GM18502 (cell line): Measurements from ENCODE around the gene MGAT3.
"Not testable (repeated sequence)": the region's sequence is repeated elsewhere in the genome, so short reads cannot be mapped to it uniquely, and the experiment has no call there.

Experiments
- ATAC-seq: cut with Tn5 transposase; IDR thresholded peaks from one replicate; pipeline ENCODE4 v1.9.1; 2021; ENCODE audit warnings: mild to moderate bottlenecking; ENCODE audit not compliant: unreplicated experiment, poor library complexity

The MGAT3 gene

DNA sequence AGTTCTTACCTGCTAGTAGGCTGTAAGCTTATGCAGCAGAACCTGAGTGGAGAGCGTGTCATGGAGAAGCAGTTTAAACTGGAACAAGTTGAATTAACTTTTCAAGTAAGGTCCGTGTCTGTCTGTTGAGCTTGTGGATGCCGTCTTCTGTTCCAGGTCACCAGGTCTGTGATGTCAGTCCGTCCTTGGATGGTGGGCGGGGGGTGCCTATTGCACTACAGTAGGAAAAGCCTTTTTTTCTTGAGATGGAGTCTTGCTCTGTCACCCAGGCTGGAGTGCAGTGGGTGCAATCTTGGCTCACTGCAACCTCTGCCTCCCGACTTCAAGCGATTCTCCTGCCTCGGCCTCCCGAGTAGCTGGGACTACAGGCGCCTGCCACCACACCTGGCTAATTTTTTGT lies 50.2 kb downstream of the MGAT3 start:
- ATAC-seq = not testable (repeated sequence)

DNA sequence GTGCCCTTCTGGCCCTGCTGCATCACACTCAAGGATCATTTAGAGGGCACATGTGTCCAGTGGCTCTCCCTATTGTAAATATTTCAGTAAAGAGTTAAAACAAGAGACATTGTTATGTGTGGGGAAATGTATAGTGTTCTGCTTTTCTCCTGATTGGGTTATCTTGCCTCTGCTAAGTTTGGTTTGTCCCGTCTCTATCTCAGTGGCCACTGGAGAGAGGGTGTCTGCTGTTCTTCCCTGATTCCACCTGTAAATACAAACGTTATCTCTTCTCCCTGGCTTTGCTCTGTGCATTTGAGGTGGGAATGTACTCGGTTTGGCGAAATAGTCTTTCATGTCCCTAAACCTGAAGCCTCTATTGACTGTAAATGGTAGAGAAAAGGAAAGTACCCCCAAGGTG lies 51.6 kb downstream of the MGAT3 start:
- ATAC-seq = no peak

DNA sequence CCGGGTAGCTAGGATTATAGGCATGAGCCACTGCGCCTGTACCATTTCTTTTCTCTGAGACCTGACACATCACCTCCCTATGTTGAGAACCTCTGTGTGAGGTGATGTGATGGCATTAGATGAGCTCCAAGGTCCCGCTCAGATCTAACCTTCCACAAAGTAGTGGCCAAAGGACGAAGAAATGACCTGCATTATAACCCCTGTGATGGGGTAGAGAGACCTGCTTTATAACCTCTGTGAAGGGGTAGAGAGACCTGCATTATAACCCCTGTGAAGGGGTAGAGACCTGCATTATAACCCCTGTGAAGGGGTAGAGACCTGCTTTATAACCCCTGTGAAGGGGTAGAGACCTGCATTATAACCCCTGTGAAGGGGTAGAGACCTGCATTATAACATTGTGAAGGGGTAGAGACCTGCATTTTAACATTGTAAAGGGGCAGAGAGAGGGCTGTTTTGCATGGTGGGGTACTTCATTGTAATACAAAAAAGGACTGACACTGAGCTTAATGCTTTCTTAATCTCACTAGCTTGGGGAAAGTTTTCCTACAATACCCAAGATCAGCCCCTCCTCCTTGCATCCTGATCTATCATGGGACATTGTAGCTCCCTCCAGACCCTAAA lies 53.8 kb downstream of the MGAT3 start:
- ATAC-seq = no peak

DNA sequence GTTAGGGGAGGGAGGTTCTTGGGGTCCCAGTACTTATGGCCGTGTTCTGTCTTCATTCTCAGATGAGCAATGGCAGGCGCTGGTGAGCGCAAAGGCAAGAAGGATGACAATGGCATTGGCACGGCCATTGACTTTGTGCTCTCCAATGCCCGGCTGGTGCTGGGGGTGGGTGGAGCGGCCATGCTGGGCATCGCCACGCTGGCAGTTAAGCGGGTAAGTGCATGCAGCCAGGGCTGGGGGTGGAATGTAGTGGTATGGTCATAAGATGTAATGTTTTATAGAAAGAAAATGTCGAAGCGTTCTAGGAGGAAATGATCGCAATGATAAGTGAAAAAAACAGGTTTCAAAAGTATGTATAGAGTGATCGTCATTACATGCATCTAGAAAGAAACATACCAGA lies 54.4 kb downstream of the MGAT3 start:
- ATAC-seq = no peak

DNA sequence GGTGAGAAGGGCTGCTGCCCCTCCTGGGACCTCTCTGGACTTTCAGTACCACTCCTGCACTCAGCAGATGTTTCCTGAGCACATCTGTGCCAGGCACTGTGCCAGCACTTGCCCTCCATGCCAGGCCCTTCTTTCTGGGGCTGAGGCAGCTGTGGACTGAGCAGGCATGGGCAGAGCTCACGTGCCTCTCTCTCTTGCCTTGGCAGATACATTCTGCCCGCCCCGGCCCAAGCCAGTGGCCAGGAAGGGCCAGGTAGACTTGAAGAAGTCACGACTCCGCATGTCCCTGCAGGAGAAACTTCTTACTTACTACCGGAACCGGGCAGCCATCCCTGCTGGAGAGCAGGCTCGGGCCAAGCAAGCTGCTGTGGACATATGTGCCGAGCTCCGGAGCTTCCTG lies 55.2 kb downstream of the MGAT3 start:
- ATAC-seq = no peak

DNA sequence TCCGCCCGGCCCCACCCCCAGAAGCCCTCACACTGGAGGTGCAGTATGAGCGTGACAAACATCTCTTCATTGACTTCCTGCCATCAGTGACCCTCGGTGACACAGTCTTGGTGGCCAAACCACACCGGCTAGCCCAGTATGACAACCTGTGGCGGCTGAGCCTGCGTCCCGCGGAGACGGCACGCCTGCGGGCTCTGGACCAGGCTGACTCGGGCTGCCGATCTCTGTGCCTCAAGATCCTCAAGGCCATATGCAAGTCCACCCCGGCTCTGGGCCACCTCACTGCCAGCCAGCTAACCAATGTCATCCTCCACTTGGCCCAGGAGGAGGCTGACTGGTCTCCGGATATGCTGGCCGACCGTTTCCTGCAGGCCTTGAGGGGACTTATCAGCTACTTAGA lies 57.0 kb downstream of the MGAT3 start:
- no peak for ATAC-seq

DNA sequence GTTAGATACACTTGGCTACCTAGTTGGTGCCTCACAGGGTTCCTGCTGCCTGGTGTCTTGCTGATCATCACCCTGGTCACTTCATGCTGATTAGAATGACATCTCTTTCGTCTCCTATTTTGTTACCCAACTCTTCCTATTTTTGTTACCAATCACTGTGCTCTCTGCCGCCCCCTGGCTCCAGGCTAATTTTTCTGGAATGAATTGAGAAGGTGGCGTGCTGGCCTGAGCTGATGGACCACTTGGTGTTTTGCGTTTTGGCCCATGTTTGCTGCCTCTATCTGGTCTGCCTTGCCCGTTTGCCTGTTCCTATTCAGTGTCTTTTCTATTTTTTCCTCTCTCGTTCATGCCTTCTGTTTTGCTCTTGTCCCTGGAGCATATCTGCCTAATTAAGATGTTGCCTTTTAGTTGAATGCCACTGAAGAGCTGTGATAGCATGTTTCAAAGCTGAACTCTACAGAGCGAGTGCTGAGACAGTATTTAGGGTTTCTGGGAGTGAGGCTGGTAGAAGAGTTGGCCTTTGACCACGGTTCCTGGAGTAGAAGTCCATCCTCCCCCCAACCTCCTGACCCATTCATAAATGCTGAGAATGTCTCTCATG lies 57.7 kb downstream of the MGAT3 start:
- no peak for ATAC-seq

DNA sequence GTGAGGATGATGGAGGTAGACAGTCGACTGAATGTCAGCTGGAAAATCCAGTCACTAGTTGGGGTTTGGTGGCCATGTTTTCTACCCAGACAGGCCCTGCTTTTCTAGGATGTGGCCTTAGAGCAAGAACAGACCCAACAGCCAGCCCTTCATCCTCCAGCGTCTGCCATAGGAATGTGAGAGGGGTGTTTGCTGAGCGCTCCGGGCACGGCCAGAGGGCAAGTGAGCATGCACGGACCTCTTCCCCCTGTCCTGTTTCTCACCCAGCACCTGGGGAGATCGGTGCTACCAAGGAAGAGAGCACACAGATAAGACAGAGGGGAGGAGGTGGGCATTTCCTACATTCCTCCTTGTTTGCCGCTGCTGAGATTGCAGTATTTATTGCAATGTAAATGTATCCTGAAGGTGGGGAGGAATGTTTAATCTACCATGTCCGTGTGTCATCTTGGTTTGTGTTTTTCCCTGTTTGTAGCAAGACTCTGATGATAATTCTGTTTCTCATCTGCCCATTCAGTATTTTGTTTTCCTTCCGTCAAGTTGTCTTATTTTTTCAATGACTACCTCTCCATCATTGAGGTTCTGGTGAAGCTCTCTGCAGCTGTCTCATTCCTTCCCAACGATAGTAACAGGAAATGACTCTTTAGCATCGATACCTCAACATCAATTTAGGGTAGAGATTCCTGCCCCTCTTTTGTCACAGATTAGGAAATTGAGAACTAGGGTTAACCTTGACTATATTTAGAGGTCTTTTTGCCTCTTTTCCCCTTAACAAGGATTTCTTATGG lies 58.6 kb downstream of the MGAT3 start:
- ATAC-seq = no peak

DNA sequence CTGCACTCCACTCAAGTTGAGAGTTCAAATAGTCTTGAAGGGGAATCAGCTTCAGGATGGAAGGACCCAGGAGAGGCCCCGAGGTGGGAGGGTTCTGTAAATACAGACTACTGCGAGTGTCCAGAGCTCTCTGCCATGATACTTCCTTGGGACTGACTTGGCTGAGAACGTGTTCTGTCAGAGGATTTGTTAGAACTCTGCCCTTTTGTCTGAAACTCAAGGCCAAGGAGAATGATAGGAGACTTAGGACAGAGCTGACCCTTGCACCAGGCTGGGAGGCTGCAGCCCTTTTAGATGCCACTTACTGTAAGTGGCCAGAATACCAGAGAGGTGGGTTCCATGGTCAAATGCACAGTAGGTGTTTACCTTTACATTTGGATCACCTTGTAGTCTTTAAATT lies 60.7 kb downstream of the MGAT3 start:
- no peak for ATAC-seq

DNA sequence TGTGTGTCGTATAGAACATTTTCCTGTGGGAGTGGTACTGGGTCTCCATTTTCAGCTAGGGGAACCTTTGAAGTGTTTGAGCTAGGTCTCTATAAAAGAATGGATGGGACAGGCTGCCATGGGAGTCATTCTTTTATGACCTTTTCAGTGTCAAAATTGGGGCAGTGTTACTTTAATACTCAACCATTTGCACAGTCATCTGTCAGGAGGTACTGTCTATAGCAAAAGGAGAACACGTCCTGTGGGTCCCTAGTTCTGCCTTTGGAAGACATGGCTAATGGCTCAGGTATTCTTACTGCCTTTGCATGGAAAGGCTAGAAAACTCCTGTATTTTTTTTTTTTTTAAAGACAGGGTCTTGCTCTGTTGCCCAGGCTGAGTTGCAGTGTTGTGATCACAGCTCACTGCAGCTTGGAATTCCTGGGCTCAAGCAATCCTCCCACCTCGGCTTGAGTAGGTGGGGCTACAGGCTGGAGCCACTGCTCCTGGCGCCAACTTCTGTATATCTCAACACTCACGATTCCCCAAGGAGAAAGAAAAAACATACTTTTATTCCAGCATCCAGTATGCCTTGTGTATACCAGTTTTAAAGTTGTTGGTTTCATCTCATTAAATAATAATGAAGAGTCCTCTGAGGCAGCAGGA lies 61.5 kb downstream of the MGAT3 start:
- ATAC-seq = no peak

DNA sequence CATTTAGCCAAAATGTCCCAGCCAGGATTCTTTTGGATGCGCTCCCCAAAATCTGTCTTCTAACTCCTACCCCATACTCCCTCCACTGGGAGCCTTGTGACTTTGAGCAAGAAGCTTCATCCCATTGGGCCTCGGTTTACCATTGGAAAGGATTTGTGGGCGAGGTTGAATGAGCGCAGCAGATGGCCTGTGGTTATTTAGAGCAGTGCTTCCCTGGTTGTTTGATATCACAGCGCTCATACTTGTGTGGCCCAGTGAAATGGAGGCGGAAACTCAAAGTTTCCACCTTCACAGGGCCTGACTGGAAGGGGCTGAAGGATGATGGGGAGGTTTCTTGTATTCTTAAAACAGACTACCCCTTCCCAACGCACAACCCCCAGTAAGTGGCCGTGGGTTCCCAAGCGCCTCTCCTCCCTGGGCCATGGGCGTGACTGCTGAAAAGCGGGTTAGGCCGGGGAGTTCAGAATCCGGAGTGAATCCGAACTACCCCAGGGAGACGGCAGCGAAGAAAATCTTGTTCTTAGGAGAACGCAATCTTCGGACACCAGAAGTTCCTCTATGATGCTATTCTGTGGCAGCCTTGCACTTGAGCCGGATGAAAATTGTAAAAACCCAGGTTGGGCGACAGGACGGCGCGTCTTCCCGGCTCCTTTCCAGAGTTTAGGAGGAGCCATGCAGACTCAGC lies 62.3 kb downstream of the MGAT3 start:
- ATAC-seq = no peak

DNA sequence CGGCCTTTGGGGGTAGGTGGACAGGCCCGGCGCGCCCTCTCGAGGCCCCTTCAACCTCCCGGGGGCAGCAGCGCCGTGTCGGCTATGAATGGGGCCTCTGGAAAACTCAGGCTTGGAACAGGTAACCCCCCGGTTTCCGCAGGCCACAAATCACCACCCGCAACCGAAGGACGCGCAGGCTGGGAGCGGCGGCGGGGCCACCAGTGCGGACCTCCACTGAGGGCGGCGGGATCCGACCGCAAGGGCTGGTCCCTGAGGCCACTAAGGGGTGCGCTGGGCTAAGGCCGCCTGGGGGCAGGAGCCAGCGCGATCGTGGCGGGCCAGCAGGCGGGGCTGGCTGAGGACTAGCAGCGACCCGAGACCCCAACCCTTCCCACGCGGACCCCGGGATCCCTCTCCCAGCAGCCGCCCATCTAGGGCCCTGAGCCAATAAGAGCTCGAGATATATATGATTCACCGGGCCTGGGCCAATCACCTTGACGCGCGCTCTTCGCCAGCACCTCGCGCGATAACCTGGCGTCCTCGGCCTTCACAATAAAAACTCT lies 62.9 kb downstream of the MGAT3 start:
- ATAC-seq = peak; percentile 76

DNA sequence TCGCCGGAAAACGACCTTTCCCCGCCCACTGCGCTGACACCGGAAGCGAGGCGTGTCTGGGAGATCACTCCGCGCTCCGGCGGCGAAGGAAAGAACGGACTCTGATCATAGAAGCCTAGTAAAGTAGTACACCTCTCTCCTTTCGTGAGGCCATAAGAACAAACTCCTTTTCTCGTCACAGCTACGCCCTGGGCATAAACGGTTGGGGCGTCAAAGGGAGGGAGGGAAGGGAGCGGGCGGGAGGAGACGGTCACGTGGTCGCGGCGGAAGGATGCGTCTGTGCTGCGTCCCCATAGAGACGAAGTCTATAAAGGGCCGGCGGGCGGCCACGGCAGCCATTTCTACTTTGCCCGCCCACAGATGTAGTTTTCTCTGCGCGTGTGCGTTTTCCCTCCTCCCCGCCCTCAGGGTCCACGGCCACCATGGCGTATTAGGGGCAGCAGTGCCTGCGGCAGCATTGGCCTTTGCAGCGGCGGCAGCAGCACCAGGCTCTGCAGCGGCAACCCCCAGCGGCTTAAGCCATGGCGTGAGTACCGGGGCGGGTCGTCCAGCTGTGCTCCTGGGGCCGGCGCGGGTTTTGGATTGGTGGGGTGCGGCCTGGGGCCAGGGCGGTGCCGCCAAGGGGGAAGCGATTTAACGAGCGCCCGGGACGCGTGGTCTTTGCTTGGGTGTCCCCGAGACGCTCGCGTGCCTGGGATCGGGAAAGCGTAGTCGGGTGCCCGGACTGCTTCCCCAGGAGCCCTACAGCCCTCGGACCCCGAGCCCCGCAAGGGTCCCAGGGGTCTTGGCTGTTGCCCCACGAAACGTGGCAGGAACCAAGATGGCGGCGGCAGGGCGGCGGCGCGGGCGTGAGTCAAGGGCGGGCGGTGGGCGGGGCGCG lies 63.7 kb downstream of the MGAT3 start, which contains the start of gene ATF4:
ATF4 (plus strand) TSS at position 337 of the 880 bp plus-strand sequence. CDS start 884 bp downstream, outside the sequence.
- ATAC-seq = peak; percentile 50

DNA sequence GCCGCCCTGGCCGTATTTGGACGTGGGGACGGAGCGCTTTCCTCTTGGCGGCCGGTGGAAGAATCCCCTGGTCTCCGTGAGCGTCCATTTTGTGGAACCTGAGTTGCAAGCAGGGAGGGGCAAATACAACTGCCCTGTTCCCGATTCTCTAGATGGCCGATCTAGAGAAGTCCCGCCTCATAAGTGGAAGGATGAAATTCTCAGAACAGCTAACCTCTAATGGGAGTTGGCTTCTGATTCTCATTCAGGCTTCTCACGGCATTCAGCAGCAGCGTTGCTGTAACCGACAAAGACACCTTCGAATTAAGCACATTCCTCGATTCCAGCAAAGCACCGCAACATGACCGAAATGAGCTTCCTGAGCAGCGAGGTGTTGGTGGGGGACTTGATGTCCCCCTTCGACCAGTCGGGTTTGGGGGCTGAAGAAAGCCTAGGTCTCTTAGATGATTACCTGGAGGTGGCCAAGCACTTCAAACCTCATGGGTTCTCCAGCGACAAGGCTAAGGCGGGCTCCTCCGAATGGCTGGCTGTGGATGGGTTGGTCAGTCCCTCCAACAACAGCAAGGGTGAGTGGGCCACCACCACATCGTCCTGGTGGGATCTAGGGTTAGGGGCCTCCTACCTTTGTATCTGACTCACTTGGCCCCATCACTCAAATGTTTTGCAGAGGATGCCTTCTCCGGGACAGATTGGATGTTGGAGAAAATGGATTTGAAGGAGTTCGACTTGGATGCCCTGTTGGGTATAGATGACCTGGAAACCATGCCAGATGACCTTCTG lies 64.5 kb downstream of the MGAT3 start:
- not testable (repeated sequence) for ATAC-seq

DNA sequence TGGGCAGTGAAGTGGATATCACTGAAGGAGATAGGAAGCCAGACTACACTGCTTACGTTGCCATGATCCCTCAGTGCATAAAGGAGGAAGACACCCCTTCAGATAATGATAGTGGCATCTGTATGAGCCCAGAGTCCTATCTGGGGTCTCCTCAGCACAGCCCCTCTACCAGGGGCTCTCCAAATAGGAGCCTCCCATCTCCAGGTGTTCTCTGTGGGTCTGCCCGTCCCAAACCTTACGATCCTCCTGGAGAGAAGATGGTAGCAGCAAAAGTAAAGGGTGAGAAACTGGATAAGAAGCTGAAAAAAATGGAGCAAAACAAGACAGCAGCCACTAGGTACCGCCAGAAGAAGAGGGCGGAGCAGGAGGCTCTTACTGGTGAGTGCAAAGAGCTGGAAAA lies 65.3 kb downstream of the MGAT3 start:
- ATAC-seq = not testable (repeated sequence)

DNA sequence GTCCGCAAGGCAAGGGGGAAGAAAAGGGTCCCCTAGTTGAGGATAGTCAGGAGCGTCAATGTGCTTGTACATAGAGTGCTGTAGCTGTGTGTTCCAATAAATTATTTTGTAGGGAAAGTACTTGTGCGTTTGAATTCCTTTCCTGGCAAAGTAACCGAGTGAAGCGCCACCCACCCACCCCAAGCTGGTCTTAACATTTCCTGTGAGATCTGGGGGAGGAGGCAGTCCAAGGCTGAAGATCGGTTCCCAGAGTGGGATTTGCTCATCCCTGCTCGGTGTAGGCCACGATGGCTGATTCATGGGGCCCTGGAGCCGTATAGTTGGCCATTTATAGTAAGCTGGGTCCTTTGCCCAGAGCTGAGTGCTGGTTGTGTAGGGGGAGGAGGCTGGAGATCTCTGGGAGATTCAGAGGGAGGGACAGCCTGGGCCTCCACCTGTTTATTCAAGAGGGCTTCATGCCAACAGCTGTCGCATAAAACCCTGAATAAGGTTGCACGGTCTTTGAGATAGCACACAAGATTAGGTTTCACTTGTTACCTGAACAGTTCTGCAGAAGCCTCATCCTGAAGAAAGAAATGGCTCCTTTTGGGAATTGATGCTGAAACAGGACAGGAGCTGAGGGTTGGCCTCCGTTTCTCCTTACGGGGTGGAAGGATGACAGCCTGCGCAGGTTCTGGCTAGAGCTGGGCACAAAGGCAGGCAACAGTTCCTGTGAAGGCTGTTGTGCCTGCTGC lies 65.9 kb downstream of the MGAT3 start:
- ATAC-seq = no peak

DNA sequence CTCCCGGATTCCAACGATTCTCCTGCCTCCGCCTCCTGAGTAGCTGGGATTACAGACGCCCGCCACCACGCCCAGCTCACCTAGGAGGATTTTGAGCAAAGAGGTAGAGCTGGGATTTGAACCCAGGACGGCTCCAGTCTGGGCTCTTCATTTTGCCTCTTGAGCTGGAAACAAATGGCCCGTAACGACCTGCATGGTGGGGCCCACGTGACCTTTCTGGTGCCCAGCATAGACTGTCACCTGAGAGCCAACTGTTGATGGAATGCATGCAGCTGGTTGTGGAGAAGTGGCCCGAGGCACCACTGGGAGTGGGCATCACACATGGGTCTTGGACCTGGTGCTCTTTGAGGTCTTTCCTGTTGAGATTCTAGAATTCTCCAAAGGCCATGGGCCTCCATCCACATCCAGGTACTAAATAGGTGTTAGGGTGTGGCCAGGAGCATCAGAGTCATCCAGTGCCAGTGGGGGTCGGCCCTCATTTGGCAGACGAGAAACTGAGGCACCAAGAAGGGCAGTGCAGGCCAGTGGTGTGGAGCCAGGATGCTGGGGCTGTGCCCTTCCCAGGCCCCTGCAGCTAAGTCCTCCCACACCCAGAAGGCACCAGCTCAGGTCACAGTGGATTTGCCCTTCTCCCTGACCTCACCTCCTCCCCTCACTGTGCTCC lies 67.4 kb downstream of the MGAT3 start:
- ATAC-seq = no peak
